GM19193 (cell line): Measurements from ENCODE around the gene CELA2A.

Source experiments
- POLR2A ChIP-seq: IDR thresholded peaks from 4 replicates; pipeline ENCODE4 v1.6.1; 2011; ENCODE audit not compliant: insufficient read depth, insufficient read length; ENCODE audit errors: extremely low read depth

The CELA2A gene

GRCh38 chr1:15451014-15451722 lies 5.4 kb upstream of the CELA2A start:
- TF ChIP-seq POLR2A: no peak

GRCh38 chr1:15452216-15452615 lies 4.3 kb upstream of the CELA2A start:
- TF ChIP-seq POLR2A: no peak

- TF ChIP-seq POLR2A: no peak
These were observed 3.5 kb upstream of the CELA2A start for GRCh38 chr1:15452866-15453571.

GRCh38 chr1:15453734-15454133 lies 2.8 kb upstream of the CELA2A start:
- TF ChIP-seq POLR2A: no peak

GRCh38 chr1:15454256-15454655 lies 2.3 kb upstream of the CELA2A start:
- TF ChIP-seq POLR2A: no peak

GRCh38 chr1:15455522-15455921 lies 1.0 kb upstream of the CELA2A start:
- no peak for TF ChIP-seq POLR2A

GRCh38 chr1:15457585-15457984 lies 1.1 kb downstream of the CELA2A start:
- TF ChIP-seq POLR2A: no peak

- no peak for TF ChIP-seq POLR2A
These were observed 3.5 kb downstream of the CELA2A start for GRCh38 chr1:15459771-15460707.

- no peak for TF ChIP-seq POLR2A
These were observed 4.2 kb downstream of the CELA2A start for GRCh38 chr1:15460708-15461095.

GRCh38 chr1:15465674-15466073 lies 9.1 kb downstream of the CELA2A start:
- TF ChIP-seq POLR2A: no peak

GRCh38 chr1:15468145-15468544 lies 11.6 kb downstream of the CELA2A start:
- TF ChIP-seq POLR2A: no peak

- no peak for TF ChIP-seq POLR2A
These were observed 12.8 kb downstream of the CELA2A start for GRCh38 chr1:15469361-15469760.

- no peak for TF ChIP-seq POLR2A
These were observed 16.1 kb downstream of the CELA2A start for GRCh38 chr1:15472587-15472986.

- no peak for TF ChIP-seq POLR2A
These were observed 19.3 kb downstream of the CELA2A start, which contains the start of gene CELA2B for GRCh38 chr1:15475752-15476314. TSS of gene CELA2B (plus strand) at chr1:15476104. CDS start at chr1:15476126, 22 bp downstream.

- TF ChIP-seq POLR2A: no peak
These were observed 20.4 kb downstream of the CELA2A start for GRCh38 chr1:15476927-15477326.
